Activated naive CD4-positive, alpha-beta T cell treated with anti-CD3 and anti-CD28 coated beads, Interleukin-2, amount 10 ng/mL, durations not matched to agents 7 days and 5 days (primary cell): Measurements from ENCODE around the gene RENBP.

ENCODE experiments used
- CTCF ChIA-PET: fragments of 350-600 bp; sonication (Branson Sonifier 250); formaldehyde crosslinking; loops from one replicate; lab custom pipeline; 2021; ENCODE audit warnings: antibody characterized with exemption; lab: Charles Lee
- DNase-seq: peaks from one replicate; pipeline ENCODE4 v3.0.0-alpha.2; 2020
- H3K27ac Mint-ChIP-seq: one replicate; pipeline ENCODE4 v1.8.0; 2021; ENCODE audit warnings: mild to moderate bottlenecking, moderate library complexity, mixed read lengths
- H3K27me3 Mint-ChIP-seq: one replicate; pipeline ENCODE4 v1.8.0; 2021; ENCODE audit warnings: mild to moderate bottlenecking, mixed read lengths
- H3K36me3 Mint-ChIP-seq: one replicate; pipeline ENCODE4 v1.8.0; 2021; ENCODE audit warnings: mixed read lengths
- H3K4me1 Mint-ChIP-seq: one replicate; pipeline ENCODE4 v1.8.0; 2021; ENCODE audit warnings: mixed read lengths
- H3K4me3 Mint-ChIP-seq: one replicate; pipeline ENCODE4 v1.8.0; 2021; ENCODE audit warnings: mild to moderate bottlenecking, moderate library complexity, mixed read lengths
- H3K9me3 Mint-ChIP-seq: one replicate; pipeline ENCODE4 v1.8.0; 2021; ENCODE audit warnings: mixed read lengths

The RENBP gene

GRCh38 chrX:153974003-153974725, 29.7 kb upstream of the RENBP start:
- no peak for DNase-seq
- CTCF ChIA-PET = interaction anchor here (0.6 to 1.3 kb wide), 2 partner anchors 10 to 49 kb away, joined by 3 read pairs; no protein-coding TSS in a partner anchor
- Mint-ChIP-seq H3K9me3 (no peaks in the 10 kb centered on the region), H3K27me3 (no peaks in the 10 kb centered on the region), H3K4me1 (peaks cover 23% of the 10 kb centered on the region), H3K4me3 (peak overlapping the region; percentile 89), H3K27ac (peak overlapping the region; percentile 99), H3K36me3 (peaks cover 15% of the 10 kb centered on the region)

- Mint-ChIP-seq H3K27ac (peak overlapping the region; percentile 99), H3K9me3 (no peaks in the 10 kb centered on the region), H3K4me3 (peak overlapping the region; percentile 89), H3K4me1 (peaks cover 23% of the 10 kb centered on the region), H3K36me3 (peaks cover 19% of the 10 kb centered on the region), H3K27me3 (no peaks in the 10 kb centered on the region)
- DNase-seq = no peak
- CTCF ChIA-PET = interaction anchor here (0.6 to 1.3 kb wide), 2 partner anchors 11 to 48 kb away, joined by 3 read pairs; no protein-coding TSS in a partner anchor
These were observed 28.9 kb upstream of the RENBP start for GRCh38 chrX:153973127-153974002.

DNA sequence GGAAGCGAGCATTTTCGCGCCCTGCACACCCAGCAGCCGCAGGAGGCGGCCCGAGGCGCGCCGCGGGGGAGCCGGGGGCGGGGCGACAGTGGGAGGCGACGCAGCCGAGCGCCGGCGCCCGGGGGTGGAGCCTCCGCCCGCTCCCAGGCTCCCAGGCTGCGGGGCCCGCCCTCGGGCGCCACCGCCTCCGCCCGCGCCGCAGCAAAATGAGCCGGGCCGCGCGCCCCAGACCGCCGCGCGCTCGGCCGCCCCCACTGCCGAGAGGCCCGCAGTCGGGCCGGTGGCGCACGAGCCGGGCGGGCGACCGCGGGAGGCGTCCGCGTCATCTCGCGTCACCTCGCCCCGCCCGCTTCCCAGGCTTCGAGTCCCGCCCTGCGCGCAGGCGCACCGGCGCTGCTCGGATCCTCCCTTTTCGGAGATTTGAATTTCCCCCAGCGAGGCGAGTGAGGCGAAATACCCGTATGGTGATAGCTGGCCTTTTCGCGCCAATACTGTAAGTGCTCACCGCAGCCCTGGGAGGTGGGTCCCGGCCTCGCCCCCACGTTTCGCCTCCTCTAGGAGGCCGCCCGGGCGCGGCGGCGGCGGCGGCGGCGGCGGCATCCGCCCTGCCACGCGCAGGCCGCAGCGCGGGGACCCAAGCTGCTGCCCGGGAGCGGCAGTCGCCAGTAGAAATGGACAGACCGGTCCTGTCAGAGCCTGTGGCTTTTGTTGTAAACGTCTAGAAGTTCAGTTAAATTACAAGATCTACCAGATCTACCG, 28.1 kb upstream of the RENBP start, which contains the start of gene TMEM187:
TMEM187 (plus strand) TSS at position 387 of the 759 bp plus-strand sequence. CDS start 9,309 bp downstream, outside the sequence.
- Mint-ChIP-seq H3K36me3 (peaks cover 27% of the 10 kb centered on the region), H3K27ac (peak within 1 kb of the TSS; percentile 100), H3K27me3 (no peaks in the 10 kb centered on the region), H3K4me3 (peak within 1 kb of the TSS; percentile 100), H3K9me3 (no peaks in the 10 kb centered on the region), H3K4me1 (peaks cover 29% of the 10 kb centered on the region)
- DNase-seq = peak; percentile 91
- CTCF ChIA-PET = no interaction called here

DNA sequence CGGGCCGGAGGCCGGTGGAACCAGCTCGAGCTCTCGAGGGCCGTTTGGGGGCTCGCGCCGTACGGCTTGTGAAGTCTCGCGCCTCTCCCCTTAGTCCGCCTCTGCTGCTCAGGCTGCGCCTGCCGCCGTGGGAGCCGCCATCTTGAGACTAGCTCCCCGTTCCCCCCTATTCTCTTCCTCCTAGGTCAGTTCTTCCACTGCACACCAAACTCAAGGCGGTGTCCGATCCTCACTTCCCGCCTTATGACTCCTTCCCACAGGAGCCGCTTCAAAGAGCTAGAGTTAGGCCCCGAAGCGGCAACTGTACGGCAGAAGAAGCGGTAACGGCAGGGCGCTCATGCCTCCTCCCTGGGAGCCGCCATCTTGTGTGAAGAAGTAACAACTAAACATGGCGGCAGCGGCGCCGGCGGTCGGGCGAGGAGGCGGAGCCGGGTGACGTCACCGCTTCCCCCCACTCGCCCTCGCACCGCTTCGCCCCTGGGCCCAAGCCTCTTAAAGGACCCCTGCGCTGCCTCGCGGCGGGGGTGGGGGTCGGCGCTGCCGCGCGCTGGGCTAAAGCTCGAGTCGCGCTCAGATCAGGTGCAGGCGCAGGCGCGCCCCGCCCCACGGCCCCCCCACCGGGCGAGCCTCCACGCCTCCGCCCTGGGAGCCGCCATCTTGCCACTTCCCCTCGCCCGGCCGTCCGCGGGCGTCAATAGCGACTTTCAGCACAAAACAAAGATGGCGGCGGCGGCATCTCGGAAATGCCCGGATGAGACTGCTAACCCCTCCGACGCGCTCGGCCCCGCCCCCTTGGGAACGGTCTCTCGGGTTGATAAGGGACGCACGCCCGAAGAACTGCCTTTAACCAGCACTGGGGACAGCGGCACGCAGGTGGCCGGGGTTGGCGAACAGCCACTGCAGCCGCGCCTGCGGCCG, 27.3 kb upstream of the RENBP start, which contains the start of gene HCFC1:
HCFC1 (minus strand) TSS at position 369 of the 918 bp plus-strand sequence. CDS start 978 bp downstream, outside the sequence.
- H3K27ac Mint-ChIP-seq = peak within 1 kb of the TSS; percentile 100
- CTCF ChIA-PET = interaction anchor here (0.9 kb wide), 1 partner anchor 10 kb away, joined by 4 read pairs; no protein-coding TSS in a partner anchor

GRCh38 chrX:153971124-153971449, 26.6 kb upstream of the RENBP start:
- CTCF ChIA-PET = interaction anchor here (0.9 kb wide), 1 partner anchor 10 kb away, joined by 4 read pairs; no protein-coding TSS in a partner anchor
- peaks cover 44% of the 10 kb centered on the region for H3K4me1 Mint-ChIP-seq
- H3K36me3 Mint-ChIP-seq = peaks cover 31% of the 10 kb centered on the region
- H3K9me3 Mint-ChIP-seq = no peaks in the 10 kb centered on the region
- peak overlapping the region; percentile 100 for H3K4me3 Mint-ChIP-seq
- H3K27ac Mint-ChIP-seq = peak overlapping the region; percentile 100
- peak; percentile 90 for DNase-seq
- no peaks in the 10 kb centered on the region for H3K27me3 Mint-ChIP-seq

More for the DNA sequence above, 27.3 kb upstream of the RENBP start, which contains the start of gene HCFC1:
- no peaks in the 10 kb centered on the region for H3K27me3 Mint-ChIP-seq
- no peaks in the 10 kb centered on the region for H3K9me3 Mint-ChIP-seq
- peak within 1 kb of the TSS; percentile 100 for H3K4me3 Mint-ChIP-seq
- H3K4me1 Mint-ChIP-seq = peaks cover 38% of the 10 kb centered on the region
- peaks cover 31% of the 10 kb centered on the region for H3K36me3 Mint-ChIP-seq
- DNase-seq = peak; percentile 92

GRCh38 chrX:153970357-153971123, 26.1 kb upstream of the RENBP start:
- CTCF ChIA-PET = interaction anchor here (0.9 kb wide), 1 partner anchor 11 kb away, joined by 4 read pairs; no protein-coding TSS in a partner anchor
- H3K4me3 Mint-ChIP-seq = peak overlapping the region; percentile 100
- H3K9me3 Mint-ChIP-seq = no peaks in the 10 kb centered on the region
- peaks cover 29% of the 10 kb centered on the region for H3K36me3 Mint-ChIP-seq
- no peaks in the 10 kb centered on the region for H3K27me3 Mint-ChIP-seq
- H3K27ac Mint-ChIP-seq = peak overlapping the region; percentile 100
- DNase-seq = peak; percentile 59
- peaks cover 44% of the 10 kb centered on the region for H3K4me1 Mint-ChIP-seq

- Mint-ChIP-seq H3K9me3 (no peaks in the 10 kb centered on the region), H3K27ac (peak overlapping the region; percentile 100), H3K4me3 (peak overlapping the region; percentile 100), H3K4me1 (peaks cover 47% of the 10 kb centered on the region), H3K27me3 (no peaks in the 10 kb centered on the region), H3K36me3 (peaks cover 29% of the 10 kb centered on the region)
- CTCF ChIA-PET = interaction anchor here (4.0 kb wide), 1 partner anchor 21 kb away, joined by 26 read pairs; no protein-coding TSS in a partner anchor
- DNase-seq = no peak
These were observed 25.5 kb upstream of the RENBP start for GRCh38 chrX:153969904-153970356.

DNA sequence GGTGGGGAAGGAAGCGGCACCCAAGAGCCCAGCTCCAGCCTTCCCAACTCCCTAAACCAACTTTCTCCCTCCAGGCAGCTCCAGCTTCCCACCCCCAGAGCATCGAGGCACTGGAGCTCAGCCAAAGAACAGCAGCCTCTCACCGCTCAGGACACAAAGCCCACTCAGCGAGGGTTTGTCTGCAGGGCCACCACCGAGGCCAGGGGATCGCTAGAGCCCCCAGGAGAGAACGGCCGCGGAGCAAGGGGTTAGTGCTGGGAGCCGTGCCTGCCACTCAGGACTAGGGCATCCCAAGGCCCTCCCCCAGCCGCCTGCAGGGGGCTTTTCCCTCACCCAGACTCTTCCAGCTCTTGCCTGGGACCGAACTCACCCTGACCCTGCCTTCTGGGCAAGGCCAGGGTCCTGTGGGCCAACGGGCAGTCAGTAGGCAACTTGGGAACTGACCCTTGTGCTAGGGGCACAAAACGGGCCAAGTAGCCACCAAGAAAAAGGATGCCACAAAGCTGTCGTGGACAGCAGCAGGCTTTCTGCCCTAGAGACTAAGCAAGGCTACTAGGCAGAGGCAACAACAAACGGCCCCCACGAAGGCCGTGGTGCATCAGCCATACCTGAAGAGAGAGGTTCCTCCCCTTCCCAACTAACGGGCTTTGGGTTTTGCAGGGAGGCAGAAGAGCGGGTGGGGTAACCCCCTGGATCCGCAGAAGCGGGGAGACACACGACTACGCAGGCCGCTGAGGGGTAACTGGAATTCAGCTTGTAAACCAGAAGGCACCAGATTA, 24.9 kb upstream of the RENBP start:
- no peaks in the 10 kb centered on the region for H3K27me3 Mint-ChIP-seq
- DNase-seq = no peak
- peak overlapping the region; percentile 100 for H3K4me3 Mint-ChIP-seq
- CTCF ChIA-PET = interaction anchor here (0.7 to 4.0 kb wide), 3 partner anchors 21 to 60 kb away, joined by 3 to 26 read pairs (median 3); no protein-coding TSS in a partner anchor
- H3K4me1 Mint-ChIP-seq = peaks cover 41% of the 10 kb centered on the region
- H3K27ac Mint-ChIP-seq = peak overlapping the region; percentile 100
- H3K36me3 Mint-ChIP-seq = peaks cover 25% of the 10 kb centered on the region
- H3K9me3 Mint-ChIP-seq = no peaks in the 10 kb centered on the region

- Mint-ChIP-seq H3K27ac (peak overlapping the region; percentile 100), H3K4me3 (peak overlapping the region; percentile 100), H3K27me3 (no peaks in the 10 kb centered on the region), H3K36me3 (peaks cover 25% of the 10 kb centered on the region), H3K9me3 (no peaks in the 10 kb centered on the region), H3K4me1 (peaks cover 38% of the 10 kb centered on the region)
- CTCF ChIA-PET = interaction anchor here (0.6 to 4.0 kb wide), 4 partner anchors 20 to 205 kb away, joined by 3 to 26 read pairs (median 3); no protein-coding TSS in a partner anchor
- peak; percentile 69 for DNase-seq
These were observed 24.3 kb upstream of the RENBP start for GRCh38 chrX:153968754-153969124.

GRCh38 chrX:153968255-153968654, 23.8 kb upstream of the RENBP start:
- CTCF ChIA-PET = interaction anchor here (0.6 to 4.0 kb wide), 5 partner anchors 17 to 267 kb away, joined by 3 to 26 read pairs (median 3); no protein-coding TSS in a partner anchor
- Mint-ChIP-seq H3K4me1 (peaks cover 34% of the 10 kb centered on the region), H3K9me3 (no peaks in the 10 kb centered on the region), H3K27ac (peak overlapping the region; percentile 100), H3K27me3 (no peaks in the 10 kb centered on the region), H3K4me3 (peak overlapping the region; percentile 100), H3K36me3 (peaks cover 25% of the 10 kb centered on the region)
- no peak for DNase-seq

GRCh38 chrX:153967536-153968224, 23.2 kb upstream of the RENBP start:
- Mint-ChIP-seq H3K27ac (peak overlapping the region; percentile 100), H3K4me1 (peaks cover 31% of the 10 kb centered on the region), H3K27me3 (no peaks in the 10 kb centered on the region), H3K36me3 (peaks cover 23% of the 10 kb centered on the region), H3K4me3 (peak overlapping the region; percentile 100), H3K9me3 (no peaks in the 10 kb centered on the region)
- CTCF ChIA-PET = interaction anchor here (0.6 to 4.0 kb wide), 5 partner anchors 17 to 267 kb away, joined by 3 to 26 read pairs (median 3); no protein-coding TSS in a partner anchor
- DNase-seq = peak; percentile 61
